ENCODE data around the gene TTLL1.
"Not testable (repeated sequence)": the region's sequence is repeated elsewhere in the genome, so short reads cannot be mapped to it uniquely, and the experiment has no call there.

Gene TTLL1

GRCh38 chr22:43009444-43009843 is 79.7 kb downstream of the TTLL1 start:
- no peak for DNase-seq

GRCh38 chr22:43008921-43009320 is 80.3 kb downstream of the TTLL1 start:
- DNase-seq = no peak

- no peak for DNase-seq
Measured at GRCh38 chr22:43008509-43008908, 80.7 kb downstream of the TTLL1 start.

GRCh38 chr22:43007519-43008102 is 81.6 kb downstream of the TTLL1 start:
- DNase-seq = no peak

GRCh38 chr22:43006753-43007152 is 82.4 kb downstream of the TTLL1 start:
- no peak for DNase-seq

- DNase-seq = no peak
Measured at GRCh38 chr22:43006016-43006505, 83.1 kb downstream of the TTLL1 start.

- DNase-seq = no peak
Measured at GRCh38 chr22:43005106-43005505, 84.1 kb downstream of the TTLL1 start.

GRCh38 chr22:43004362-43005035 is 84.7 kb downstream of the TTLL1 start:
- no peak for DNase-seq

GRCh38 chr22:43002202-43002586 is 87.0 kb downstream of the TTLL1 start:
- peak; percentile 32 to 35 for DNase-seq

- DNase-seq = peak; percentile 47 to 54
Measured at GRCh38 chr22:43001271-43002201, 87.7 kb downstream of the TTLL1 start.

GRCh38 chr22:43000441-43001175 is 88.6 kb downstream of the TTLL1 start:
- no peak for DNase-seq

GRCh38 chr22:42997582-42998090 is 91.6 kb downstream of the TTLL1 start:
- no peak for DNase-seq

GRCh38 chr22:42996646-42997365 is 92.4 kb downstream of the TTLL1 start:
- no peak for DNase-seq

- not testable (repeated sequence) for DNase-seq
Measured at GRCh38 chr22:42995654-42996053, 93.5 kb downstream of the TTLL1 start.

- DNase-seq = peak; percentile 91 to 93
Measured at GRCh38 chr22:42994917-42995562, 94.2 kb downstream of the TTLL1 start.

GRCh38 chr22:42994276-42994916 is 94.8 kb downstream of the TTLL1 start:
- no peak for DNase-seq

- DNase-seq = peak; percentile 63 to 77
Measured at GRCh38 chr22:42993651-42994275, 95.4 kb downstream of the TTLL1 start.

GRCh38 chr22:42992886-42993479 is 96.2 kb downstream of the TTLL1 start:
- DNase-seq = no peak

GRCh38 chr22:42992092-42992491 is 97.1 kb downstream of the TTLL1 start:
- no peak for DNase-seq
